Dedifferentiated amniotic fluid mesenchymal stem cell (primary cell): ENCODE results near the gene ACTRT2.

Source experiments
- DNase-seq: peaks from one replicate; pipeline ENCODE4 v3.0.0-alpha.2; 2016; ENCODE audit errors: extremely low spot score

Gene ACTRT2

GRCh38 chr1:2983706-2984398 is 37.4 kb upstream of the ACTRT2 start:
- no peak for DNase-seq

GRCh38 chr1:2984399-2985061 is 36.7 kb upstream of the ACTRT2 start:
- DNase-seq = no peak

- no peak for DNase-seq
Observed at GRCh38 chr1:2985067-2985561, 36.2 kb upstream of the ACTRT2 start.

- no peak for DNase-seq
Observed at GRCh38 chr1:2985694-2986548, 35.3 kb upstream of the ACTRT2 start.

- no peak for DNase-seq
Observed at GRCh38 chr1:2986549-2987305, 34.5 kb upstream of the ACTRT2 start.

- no peak for DNase-seq
Observed at GRCh38 chr1:2987773-2988172, 33.5 kb upstream of the ACTRT2 start.

GRCh38 chr1:2988256-2988655 is 33.0 kb upstream of the ACTRT2 start:
- no peak for DNase-seq

GRCh38 chr1:2989185-2989584 is 32.1 kb upstream of the ACTRT2 start:
- DNase-seq = no peak

- DNase-seq = no peak
Observed at GRCh38 chr1:2989976-2990375, 31.3 kb upstream of the ACTRT2 start.

- DNase-seq = no peak
Observed at GRCh38 chr1:2990376-2991115, 30.7 kb upstream of the ACTRT2 start.

GRCh38 chr1:2991753-2992495 is 29.3 kb upstream of the ACTRT2 start:
- no peak for DNase-seq

- DNase-seq = no peak
Observed at GRCh38 chr1:2998503-2999100, 22.7 kb upstream of the ACTRT2 start.

- no peak for DNase-seq
Observed at GRCh38 chr1:2999138-2999537, 22.1 kb upstream of the ACTRT2 start.

- DNase-seq = no peak
Observed at GRCh38 chr1:2999571-2999970, 21.7 kb upstream of the ACTRT2 start.

- no peak for DNase-seq
Observed at GRCh38 chr1:3000214-3000613, 21.1 kb upstream of the ACTRT2 start.

- no peak for DNase-seq
Observed at GRCh38 chr1:3000671-3001470, 20.4 kb upstream of the ACTRT2 start.

GRCh38 chr1:3001471-3002348 is 19.6 kb upstream of the ACTRT2 start:
- no peak for DNase-seq
